Measurements from ENCODE around the gene KHSRP.

- TF ChIP-seq, protein P1, sequence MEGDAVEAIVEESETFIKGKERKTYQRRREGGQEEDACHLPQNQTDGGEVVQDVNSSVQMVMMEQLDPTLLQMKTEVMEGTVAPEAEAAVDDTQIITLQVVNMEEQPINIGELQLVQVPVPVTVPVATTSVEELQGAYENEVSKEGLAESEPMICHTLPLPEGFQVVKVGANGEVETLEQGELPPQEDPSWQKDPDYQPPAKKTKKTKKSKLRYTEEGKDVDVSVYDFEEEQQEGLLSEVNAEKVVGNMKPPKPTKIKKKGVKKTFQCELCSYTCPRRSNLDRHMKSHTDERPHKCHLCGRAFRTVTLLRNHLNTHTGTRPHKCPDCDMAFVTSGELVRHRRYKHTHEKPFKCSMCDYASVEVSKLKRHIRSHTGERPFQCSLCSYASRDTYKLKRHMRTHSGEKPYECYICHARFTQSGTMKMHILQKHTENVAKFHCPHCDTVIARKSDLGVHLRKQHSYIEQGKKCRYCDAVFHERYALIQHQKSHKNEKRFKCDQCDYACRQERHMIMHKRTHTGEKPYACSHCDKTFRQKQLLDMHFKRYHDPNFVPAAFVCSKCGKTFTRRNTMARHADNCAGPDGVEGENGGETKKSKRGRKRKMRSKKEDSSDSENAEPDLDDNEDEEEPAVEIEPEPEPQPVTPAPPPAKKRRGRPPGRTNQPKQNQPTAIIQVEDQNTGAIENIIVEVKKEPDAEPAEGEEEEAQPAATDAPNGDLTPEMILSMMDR (IDR thresholded peaks at IDR 0.05; ENCODE audit: low read depth, low read length, poor library complexity, severe bottlenecking): no peak
- no peak for TF ChIP-seq EZH2phosphoT487 (IDR thresholded peaks at IDR 0.05; ENCODE audit: borderline replicate concordance, low read length)
Observed at GRCh38 chr19:6465006-6465405, 40.4 kb upstream of the KHSRP start.
